GM19452 (cell line): Measurements from ENCODE around the gene CD274.
"Not testable (repeated sequence)": the region's sequence is repeated elsewhere in the genome, so short reads cannot be mapped to it uniquely, and the experiment has no call there.

ENCODE experiments used
- ATAC-seq: cut with Tn5 transposase; IDR thresholded peaks from one replicate; pipeline ENCODE4 v1.9.1; 2021; ENCODE audit not compliant: unreplicated experiment

CD274 gene

GRCh38 chr9:5437254-5438216, 12.8 kb upstream of the CD274 start, which contains the start of gene PLGRKT:
Gene PLGRKT (minus strand): TSS chr9:5437925. CDS start chr9:5431977, 5,948 bp downstream.
- ATAC-seq = peak; percentile 83

- ATAC-seq = peak; percentile 56
These were observed 11.8 kb upstream of the CD274 start for GRCh38 chr9:5438301-5439162.

GRCh38 chr9:5440426-5440825, 9.9 kb upstream of the CD274 start:
- ATAC-seq = no peak

GRCh38 chr9:5441043-5441442, 9.3 kb upstream of the CD274 start:
- no peak for ATAC-seq

- ATAC-seq = no peak
These were observed 7.8 kb upstream of the CD274 start for GRCh38 chr9:5442400-5443011.

GRCh38 chr9:5443850-5444249, 6.5 kb upstream of the CD274 start:
- no peak for ATAC-seq

GRCh38 chr9:5445096-5445495, 5.2 kb upstream of the CD274 start:
- not testable (repeated sequence) for ATAC-seq

- no peak for ATAC-seq
These were observed 4.5 kb upstream of the CD274 start for GRCh38 chr9:5445886-5446285.

- ATAC-seq = no peak
These were observed 3.7 kb upstream of the CD274 start for GRCh38 chr9:5446451-5447236.

GRCh38 chr9:5447337-5447736, 3.0 kb upstream of the CD274 start:
- no peak for ATAC-seq

GRCh38 chr9:5448016-5448415, 2.3 kb upstream of the CD274 start:
- ATAC-seq = no peak

- no peak for ATAC-seq
These were observed 1.6 kb upstream of the CD274 start for GRCh38 chr9:5448461-5449435.

- no peak for ATAC-seq
These were observed 602 bp upstream of the CD274 start for GRCh38 chr9:5449521-5450358.

GRCh38 chr9:5452286-5452609, 1.9 kb downstream of the CD274 start:
- ATAC-seq = no peak

GRCh38 chr9:5453004-5453403, 2.7 kb downstream of the CD274 start:
- no peak for ATAC-seq

- no peak for ATAC-seq
These were observed 3.3 kb downstream of the CD274 start for GRCh38 chr9:5453673-5454072.

GRCh38 chr9:5455181-5455580, 4.8 kb downstream of the CD274 start:
- no peak for ATAC-seq

- ATAC-seq = peak; percentile 53
These were observed 9.0 kb downstream of the CD274 start for GRCh38 chr9:5459289-5459829.
